ENCODE data around the gene RAD21L1. TPM values are rescaled to one million over a fixed set of nuclear protein-coding genes. Genes with fewer than 3 reads are reported as not detected.

RAD21L1 gene
- total and polyA plus RNA-seq, 4 donors, result 0.02 to 0.23 TPM; not detected in 2

- Histone ChIP-seq H3K36me3 (ENCODE audit: control insufficient read depth in 4 of 4, insufficient read depth in 4 of 4, low read length in 4 of 4) (no peaks in the 10 kb centered on the region), H3K27me3 (ENCODE audit: control insufficient read depth in 3 of 3, insufficient read depth in 3 of 3, low read length in 2 of 3) (peaks cover 0 to 24% (median 18%) of the 10 kb centered on the region in 3 donors), H3K9ac (ENCODE audit: insufficient read depth in 1 of 2, low read length in 2 of 2) (no peak overlapping the region), H3K9me3 (ENCODE audit: control insufficient read depth in 4 of 4, insufficient read depth in 3 of 4, low read length in 3 of 4) (no peaks in the 10 kb centered on the region), H3K27ac (ENCODE audit: low read depth in 1 of 2, low read length in 1 of 2) (no peak overlapping the region), H3K4me3 (no peak overlapping the region), H3K4me1 (ENCODE audit: control insufficient read depth in 5 of 5, insufficient read depth in 5 of 5, low read length in 5 of 5) (peaks cover 0 to 6% (median 0%) of the 10 kb centered on the region in 5 donors)
- 78 to 89% methylated on average over 20 of the region's 20 CpGs for WGBS, 2 donors
- ATAC-seq (ENCODE audit: insufficient read depth, low FRiP score) (no peak), DNase-seq (no peak)
- no peak for TF ChIP-seq CTCF (IDR thresholded peaks at IDR 0.05; ENCODE audit: control extremely low read depth, extremely low read depth)
Measured at GRCh38 chr20:1224205-1224890, 1.5 kb upstream of the RAD21L1 start.

GRCh38 chr20:1225263-1225782 lies 521 bp upstream of the RAD21L1 start:
- Histone ChIP-seq H3K9me3 (ENCODE audit: control insufficient read depth in 4 of 4, insufficient read depth in 3 of 4, low read length in 3 of 4) (no peaks in the 10 kb centered on the region), H3K27ac (ENCODE audit: low read depth in 1 of 2, low read length in 1 of 2) (no peak overlapping the region), H3K27me3 (ENCODE audit: control insufficient read depth in 3 of 3, insufficient read depth in 3 of 3, low read length in 2 of 3) (peaks cover 0 to 31% (median 22%) of the 10 kb centered on the region in 3 donors), H3K4me3 (no peak overlapping the region), H3K9ac (ENCODE audit: insufficient read depth in 1 of 2, low read length in 2 of 2) (no peak overlapping the region), H3K4me1 (ENCODE audit: control insufficient read depth in 5 of 5, insufficient read depth in 5 of 5, low read length in 5 of 5) (peaks cover 0 to 6% (median 0%) of the 10 kb centered on the region in 5 donors), H3K36me3 (ENCODE audit: control insufficient read depth in 4 of 4, insufficient read depth in 4 of 4, low read length in 4 of 4) (no peaks in the 10 kb centered on the region)
- ATAC-seq (ENCODE audit: insufficient read depth, low FRiP score) (peak; percentile 42), DNase-seq (no peak)
- WGBS, 2 donors, result 4% methylated on average over 24 to 30 of the region's 30 CpGs
- no peak for TF ChIP-seq CTCF (IDR thresholded peaks at IDR 0.05; ENCODE audit: control extremely low read depth, extremely low read depth)

GRCh38 chr20:1229541-1229940 lies 3.7 kb downstream of the RAD21L1 start:
- Histone ChIP-seq H3K27ac (ENCODE audit: low read depth in 1 of 2, low read length in 1 of 2) (no peak overlapping the region), H3K36me3 (ENCODE audit: control insufficient read depth in 4 of 4, insufficient read depth in 4 of 4, low read length in 4 of 4) (no peaks in the 10 kb centered on the region), H3K27me3 (ENCODE audit: control insufficient read depth in 3 of 3, insufficient read depth in 3 of 3, low read length in 2 of 3) (peaks cover 0 to 39% (median 22%) of the 10 kb centered on the region in 3 donors), H3K9ac (ENCODE audit: insufficient read depth in 1 of 2, low read length in 2 of 2) (no peak overlapping the region), H3K4me3 (no peak overlapping the region), H3K4me1 (ENCODE audit: control insufficient read depth in 5 of 5, insufficient read depth in 5 of 5, low read length in 5 of 5) (peaks cover 0 to 20% (median 0%) of the 10 kb centered on the region in 5 donors), H3K9me3 (ENCODE audit: control insufficient read depth in 4 of 4, insufficient read depth in 3 of 4, low read length in 3 of 4) (no peaks in the 10 kb centered on the region)
- DNase-seq (no peak), ATAC-seq (ENCODE audit: insufficient read depth, low FRiP score) (no peak)
- WGBS, 2 donors, result 89 to 92% methylated on average over 3 of the region's 3 CpGs
- TF ChIP-seq CTCF (IDR thresholded peaks at IDR 0.05; ENCODE audit: control extremely low read depth, extremely low read depth), result no peak

Data from lung (tissue), 12 donors.